Stimulated activated CD4-positive, alpha-beta T cell treated with anti-CD3 and anti-CD28 coated beads, Interleukin-15, amount 100 ng/mL, for 1 hour (primary cell): ENCODE data around the gene TBXT.
"Not testable (repeated sequence)": the region's sequence is repeated elsewhere in the genome, so short reads cannot be mapped to it uniquely, and the experiment has no call there.

Source experiments
- DNase-seq, 2 donors: peaks; one replicate each; pipeline ENCODE4 v3.0.0-alpha.2; 2020; ENCODE audit warnings: low read depth in 1 of 2, low spot score in 1 of 2

The TBXT gene

GRCh38 chr6:166172546-166172945 is 4.9 kb upstream of the TBXT start:
- no peak for DNase-seq

GRCh38 chr6:166169549-166170421 is 2.1 kb upstream of the TBXT start:
- no peak for DNase-seq

GRCh38 chr6:166168616-166169548 is 1.2 kb upstream of the TBXT start:
- DNase-seq = no peak

- DNase-seq = no peak
Observed at GRCh38 chr6:166167258-166167731, 356 bp downstream of the TBXT start.

- no peak for DNase-seq
Observed at GRCh38 chr6:166166314-166167257, 1.1 kb downstream of the TBXT start.

DNA sequence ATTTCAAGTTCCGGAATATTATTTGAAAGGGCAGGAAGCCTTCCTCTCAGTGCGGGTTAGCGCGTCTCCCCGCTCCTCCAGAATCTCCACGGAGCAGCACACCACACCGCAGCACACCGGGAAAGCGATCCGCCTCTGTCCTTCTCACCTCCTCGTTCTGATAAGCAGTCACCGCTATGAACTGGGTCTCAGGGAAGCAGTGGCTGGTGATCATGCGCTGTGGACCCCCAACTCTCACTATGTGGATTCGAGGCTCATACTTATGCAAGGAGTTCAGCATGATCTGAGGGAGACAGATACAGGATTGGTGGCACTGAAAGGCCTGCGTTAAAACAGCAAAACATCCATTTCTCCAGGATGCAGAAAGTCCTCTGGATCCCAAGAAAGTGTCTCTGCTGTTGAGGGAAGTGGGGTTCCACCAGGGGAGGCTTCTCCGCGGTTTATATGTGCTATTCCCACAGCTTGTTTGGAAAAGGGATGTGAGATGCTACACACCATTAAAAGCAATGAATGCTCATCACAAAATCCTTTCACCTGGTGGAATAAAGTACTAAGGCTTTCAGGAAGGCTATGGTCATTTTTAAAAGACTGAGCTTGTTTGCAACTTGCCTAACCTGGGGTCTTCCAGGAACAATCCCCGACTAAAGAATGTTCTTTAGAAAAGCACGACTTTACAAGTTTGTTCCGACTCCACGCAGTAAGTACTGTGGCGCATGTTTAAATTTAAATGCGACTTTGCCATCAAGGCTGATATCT is 1.9 kb downstream of the TBXT start:
- DNase-seq = no peak

DNA sequence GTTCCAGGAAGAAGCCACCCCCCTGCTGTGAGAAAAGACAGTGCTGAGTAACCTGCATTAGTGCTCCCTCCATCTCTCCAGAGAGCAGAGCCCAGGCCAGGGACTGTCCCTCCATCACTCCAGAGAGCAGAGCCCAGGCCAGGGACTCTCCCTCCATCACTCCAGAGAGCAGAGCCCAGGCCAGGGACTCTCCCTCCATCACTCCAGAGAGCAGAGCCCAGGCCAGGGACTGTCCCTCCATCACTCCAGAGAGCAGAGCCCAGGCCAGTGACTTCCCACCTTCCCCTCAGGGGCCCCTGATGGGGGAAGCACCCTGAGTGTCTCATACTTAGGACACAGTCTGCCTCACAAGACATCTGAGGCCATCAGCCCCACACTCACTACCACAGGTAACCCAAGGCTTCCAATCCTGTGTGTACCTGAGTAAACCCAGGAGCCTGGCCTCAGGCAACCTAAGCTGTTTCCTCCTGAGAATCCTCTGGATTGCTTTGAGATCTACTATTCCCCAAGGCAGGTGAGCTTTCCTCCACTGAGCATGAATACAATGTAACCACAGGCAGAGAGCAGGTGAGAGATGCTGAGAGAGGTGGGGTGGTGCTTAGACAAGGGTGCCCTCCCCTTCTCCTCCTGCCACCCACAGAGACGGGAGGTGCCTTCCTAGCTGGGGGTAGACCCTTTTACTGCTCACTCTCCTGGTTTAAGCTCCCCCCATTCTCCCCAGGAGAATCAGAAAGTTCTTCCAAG is 4.9 kb downstream of the TBXT start:
- DNase-seq = no peak

- no peak for DNase-seq
Observed at GRCh38 chr6:166157930-166158617, 9.6 kb downstream of the TBXT start.

GRCh38 chr6:166156942-166157341 is 10.7 kb downstream of the TBXT start:
- DNase-seq = no peak

DNA sequence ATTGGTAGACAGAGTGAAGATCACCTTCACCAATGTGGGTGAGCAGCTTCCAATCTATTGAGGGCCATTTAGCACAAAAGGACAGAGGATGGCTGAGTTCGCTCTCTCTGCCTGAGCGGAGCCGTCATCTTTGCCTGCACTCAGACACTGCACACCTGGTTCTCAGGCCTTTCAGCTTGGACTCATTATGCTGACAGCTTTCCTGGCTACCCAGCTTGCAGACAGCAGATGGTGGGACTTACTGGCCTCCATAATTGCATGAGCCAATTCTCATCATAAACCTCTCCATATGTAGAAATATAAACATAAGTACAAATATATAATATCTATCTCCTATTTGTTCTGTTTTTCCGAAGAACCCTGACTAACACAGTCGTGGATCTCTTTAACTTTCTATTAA is 13.7 kb downstream of the TBXT start:
- no peak for DNase-seq

GRCh38 chr6:166152660-166153059 is 15.0 kb downstream of the TBXT start:
- DNase-seq = no peak

- DNase-seq = no peak
Observed at GRCh38 chr6:166151798-166152197, 15.9 kb downstream of the TBXT start.

DNA sequence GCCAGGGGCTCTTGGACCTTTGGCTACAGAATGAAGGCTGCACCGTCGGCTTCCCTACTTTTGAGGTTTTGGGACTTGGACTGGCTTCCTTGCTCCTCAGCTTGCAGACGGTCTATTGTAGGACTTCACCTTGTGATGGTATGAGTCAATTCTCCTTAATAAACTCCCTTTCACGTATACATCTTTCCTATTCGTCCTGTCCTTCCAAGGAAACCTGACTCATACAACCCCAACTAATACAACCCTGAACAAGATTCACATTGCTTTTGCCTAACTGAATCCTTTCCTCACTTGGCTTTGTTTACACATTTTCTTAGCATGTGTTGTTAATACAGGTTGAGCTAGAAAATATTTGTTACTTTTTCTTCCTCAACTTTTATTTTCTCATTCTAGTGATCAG is 21.9 kb downstream of the TBXT start:
- DNase-seq = no peak

DNA sequence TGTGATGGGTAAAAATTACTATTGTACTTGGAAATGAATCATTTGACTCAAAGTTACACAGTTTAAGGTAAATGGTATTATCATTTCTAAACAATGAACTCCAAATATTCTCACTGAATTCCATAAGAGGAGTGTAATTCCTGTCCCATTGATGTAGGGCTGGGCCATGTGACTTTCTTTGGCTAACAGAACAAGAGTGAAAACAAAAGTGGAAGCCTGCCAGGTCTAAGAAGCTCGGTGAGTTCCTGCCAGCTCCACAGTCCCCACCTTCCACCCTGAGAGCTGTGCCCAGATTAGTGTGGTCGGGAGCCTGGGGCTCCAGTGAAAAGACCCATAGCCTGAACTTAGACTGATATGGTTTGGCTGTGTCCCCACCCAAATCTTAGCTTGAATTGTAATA is 24.6 kb downstream of the TBXT start:
- no peak for DNase-seq

- no peak for DNase-seq
Observed at GRCh38 chr6:166127624-166128472, 39.8 kb downstream of the TBXT start.

DNA sequence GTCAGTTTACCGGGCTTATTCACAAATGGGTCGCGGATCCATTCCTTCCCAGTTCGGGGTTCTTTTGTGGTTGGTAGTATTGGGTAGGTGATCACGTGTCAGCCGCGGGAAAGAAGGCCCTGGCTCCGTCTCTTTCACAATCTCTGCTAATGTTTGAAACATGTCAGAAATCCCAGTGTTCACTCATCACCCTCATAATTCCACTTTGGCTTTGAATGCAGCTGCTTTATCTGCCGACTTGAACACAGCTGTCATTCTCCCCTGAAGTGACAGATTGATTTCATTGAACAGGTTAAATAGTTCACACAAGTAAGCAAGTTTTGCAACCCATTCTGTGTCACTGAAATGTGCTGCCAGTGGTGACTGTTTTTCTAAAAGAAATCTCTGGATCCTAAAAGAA is 44.5 kb downstream of the TBXT start:
- not testable (repeated sequence) for DNase-seq

DNA sequence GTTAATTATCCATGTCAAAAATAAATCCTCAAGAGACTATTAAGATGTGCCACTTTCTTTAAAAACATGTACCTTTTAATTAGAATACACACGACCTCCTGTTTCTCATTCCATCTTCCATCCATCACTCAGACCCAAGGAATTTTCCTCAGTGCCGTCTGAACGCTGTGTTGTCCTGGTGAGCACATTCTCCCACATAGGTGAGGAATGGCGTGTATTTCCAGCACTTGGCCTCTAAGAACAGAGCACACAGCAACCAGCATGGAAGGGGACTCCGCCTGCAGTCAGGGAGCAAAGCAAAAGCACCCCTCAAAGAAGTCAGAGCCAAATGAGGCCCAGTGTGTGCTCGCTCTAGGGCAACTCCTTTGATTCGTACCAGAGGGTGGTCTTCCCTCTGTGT is 45.9 kb downstream of the TBXT start:
- DNase-seq = no peak
